ENCODE results near the gene ACRBP. TPM values are rescaled to one million over a fixed set of nuclear protein-coding genes. Genes with fewer than 3 reads are reported as not detected.
A peak's percentile ranks its signal among the peaks of the same experiment; 100 is the strongest.

The ACRBP gene
- total and polyA plus RNA-seq, 2 donors (not counting 3 experiments of a cell fraction or from before 2014, with no cell fraction given): 1.3 to 5.7 TPM

GRCh38 chr12:6614513-6615172, 32.6 kb downstream of the ACRBP start:
- BruUV-seq (replicated peaks): no TSS peak
- Histone ChIP-seq H3K4me1 (ENCODE audit: control insufficient read depth, extremely low read depth, insufficient read depth, low read length) (peaks cover 11% of the 10 kb centered on the region), H2AFZ (ENCODE audit: low read depth, low read length) (peak overlapping the region; percentile 84), H3K27ac (ENCODE audit: insufficient read depth, low read depth, low read length) (no peak overlapping the region), H3K9me1 (replicated peaks; ENCODE audit: control insufficient read depth, extremely low read depth, insufficient read depth, low read length) (no peaks in the 10 kb centered on the region), H3K4me2 (ENCODE audit: insufficient read depth, low read length) (no peak overlapping the region), H3K27me3 (ENCODE audit: control insufficient read depth in 2 of 2, insufficient read depth in 2 of 2, low read length in 2 of 2) (no peaks in the 10 kb centered on the region), H3K36me3 (ENCODE audit: control insufficient read depth in 2 of 2, extremely low read depth in 1 of 2, insufficient read depth in 2 of 2, low read length in 2 of 2) (no peaks in the 10 kb centered on the region), H3K9me3 (replicated peaks; ENCODE audit: control insufficient read depth, insufficient read depth, low read length) (no peaks in the 10 kb centered on the region), H3K79me2 (ENCODE audit: control insufficient read depth, insufficient read depth, low read length) (no peaks in the 10 kb centered on the region), H3K4me3 (replicated peaks in 1 of 3; ENCODE audit: insufficient read depth in 1 of 3, low read depth in 1 of 3, low read length in 3 of 3) (no peak overlapping the region), H4K20me1 (replicated peaks; ENCODE audit: control insufficient read depth, extremely low read depth, insufficient read depth, low read length) (no peaks in the 10 kb centered on the region), H3K9ac (replicated peaks; ENCODE audit: extremely low read depth, insufficient read depth, low read length) (no peak overlapping the region)
- dilution Hi-C loops (cut with MboI; ENCODE audit: extremely low pct_ligation_motif_present, low sequenced_read_pairs): no loop called here
- no peak for DNase-seq (ENCODE audit: low read depth, low spot score)
- ChIA-PET CTCF (interaction anchor here (0.7 to 2.4 kb wide), 6 partner anchors 9 to 220 kb away, joined by 3 to 14 read pairs (median 4); no protein-coding TSS in a partner anchor), POLR2A (no interaction called here)
- intact Hi-C loops (cut with micrococcal nuclease): loop anchor here (1.0 to 10.0 kb wide), 2 partner anchors 75 to 1020 kb away; partner anchors contain the start of gene ZNF384
- FAIRE-seq: peak; percentile 53
- TF ChIP-seq FOS (IDR thresholded peaks at IDR 0.05; ENCODE audit: borderline replicate concordance, insufficient read depth, low read length) (no peak), MYC (IDR thresholded peaks at IDR 0.05; ENCODE audit: low read depth, low read length) (no peak), EZH2 (IDR thresholded peaks at IDR 0.05; ENCODE audit: borderline replicate concordance, low read depth, low read length, severe bottlenecking) (no peak)
- TF ChIP-seq, protein P1, sequence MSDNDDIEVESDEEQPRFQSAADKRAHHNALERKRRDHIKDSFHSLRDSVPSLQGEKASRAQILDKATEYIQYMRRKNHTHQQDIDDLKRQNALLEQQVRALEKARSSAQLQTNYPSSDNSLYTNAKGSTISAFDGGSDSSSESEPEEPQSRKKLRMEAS (IDR thresholded peaks at IDR 0.05; ENCODE audit: insufficient read depth, insufficient read length): no peak

GRCh38 chr12:6613776-6614512, 33.3 kb downstream of the ACRBP start:
- peak overlapping the region; percentile 84 for H2AFZ ChIP-seq (ENCODE audit: low read depth, low read length)
- H3K27me3 ChIP-seq (ENCODE audit: control insufficient read depth in 2 of 2, insufficient read depth in 2 of 2, low read length in 2 of 2): no peaks in the 10 kb centered on the region
- H3K4me2 ChIP-seq (ENCODE audit: insufficient read depth, low read length): no peak overlapping the region
- no peak overlapping the region for H3K9ac ChIP-seq (replicated peaks; ENCODE audit: extremely low read depth, insufficient read depth, low read length)
- DNase-seq (ENCODE audit: low read depth, low spot score): peak; percentile 87
- no peaks in the 10 kb centered on the region for H3K9me3 ChIP-seq (replicated peaks; ENCODE audit: control insufficient read depth, insufficient read depth, low read length)
- dilution Hi-C loops (cut with MboI; ENCODE audit: extremely low pct_ligation_motif_present, low sequenced_read_pairs) (no loop called here), intact Hi-C loops (cut with micrococcal nuclease) (loop anchor here (1.0 to 10.0 kb wide), 2 partner anchors 75 to 1021 kb away; partner anchors contain the start of gene ZNF384)
- no peaks in the 10 kb centered on the region for H3K79me2 ChIP-seq (ENCODE audit: control insufficient read depth, insufficient read depth, low read length)
- BruUV-seq (replicated peaks): no TSS peak
- no peak for TF ChIP-seq POLR2AphosphoS5 (IDR thresholded peaks at IDR 0.05; ENCODE audit: insufficient read depth, low read depth, low read length)
- peak; percentile 39 for TF ChIP-seq POLR2A (IDR thresholded peaks at IDR 0.05; ENCODE audit: low read depth, low read length)
- H3K27ac ChIP-seq (ENCODE audit: insufficient read depth, low read depth, low read length): no peak overlapping the region
- peaks cover 11% of the 10 kb centered on the region for H3K4me1 ChIP-seq (ENCODE audit: control insufficient read depth, extremely low read depth, insufficient read depth, low read length)
- ChIA-PET POLR2A (interaction anchor here (0.6 to 1.3 kb wide), 2 partner anchors 75 to 89 kb away, joined by 4 to 5 read pairs; partner anchors contain the start of gene ZNF384), CTCF (interaction anchor here (0.9 to 2.4 kb wide), 7 partner anchors 9 to 190 kb away, joined by 3 to 14 read pairs (median 4); no protein-coding TSS in a partner anchor)
- H3K4me3 ChIP-seq (replicated peaks in 1 of 3; ENCODE audit: insufficient read depth in 1 of 3, low read depth in 1 of 3, low read length in 3 of 3): no peak overlapping the region
- H3K36me3 ChIP-seq (ENCODE audit: control insufficient read depth in 2 of 2, extremely low read depth in 1 of 2, insufficient read depth in 2 of 2, low read length in 2 of 2): no peaks in the 10 kb centered on the region
- peak; percentile 91 for FAIRE-seq
- no peaks in the 10 kb centered on the region for H4K20me1 ChIP-seq (replicated peaks; ENCODE audit: control insufficient read depth, extremely low read depth, insufficient read depth, low read length)
- no peaks in the 10 kb centered on the region for H3K9me1 ChIP-seq (replicated peaks; ENCODE audit: control insufficient read depth, extremely low read depth, insufficient read depth, low read length)
